ENCODE measurements around the gene MTFR1L.

- TF ChIP-seq GATA2 (IDR thresholded peaks at IDR 0.05; ENCODE audit: low read depth, low read length) (no peak), GATA3 (IDR thresholded peaks at IDR 0.05; ENCODE audit: low read depth, low read length) (no peak)
Measured at GRCh38 chr1:25847929-25848328, 28.2 kb downstream of the MTFR1L start.

All from SH-SY5Y (cell line).